HG03342 (cell line): Measurements from ENCODE around the gene BCR.

ENCODE experiments used
- ATAC-seq: cut with Tn5 transposase; IDR thresholded peaks from one replicate; pipeline ENCODE4 v1.9.1; 2021; ENCODE audit warnings: mild to moderate bottlenecking, moderate library complexity; ENCODE audit not compliant: unreplicated experiment

BCR gene

DNA sequence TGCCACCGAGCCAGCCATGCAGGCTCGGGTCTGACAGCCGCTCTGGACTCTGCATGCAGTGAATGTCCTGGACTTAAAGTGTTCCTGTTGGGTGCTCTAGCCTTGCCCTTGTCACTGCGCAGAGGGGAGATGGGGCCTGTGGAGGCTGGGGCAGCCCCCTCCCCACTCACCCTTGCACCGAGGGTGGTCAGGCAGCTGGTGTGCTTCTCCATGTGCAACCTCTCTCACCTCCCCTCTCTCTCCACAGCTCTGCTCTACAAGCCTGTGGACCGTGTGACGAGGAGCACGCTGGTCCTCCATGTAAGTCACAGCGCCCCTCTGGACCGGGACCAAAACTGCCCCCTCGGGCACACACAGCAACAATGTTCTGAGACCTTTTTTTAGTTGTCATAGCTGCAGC, 92.5 kb downstream of the BCR start:
- ATAC-seq: no peak

DNA sequence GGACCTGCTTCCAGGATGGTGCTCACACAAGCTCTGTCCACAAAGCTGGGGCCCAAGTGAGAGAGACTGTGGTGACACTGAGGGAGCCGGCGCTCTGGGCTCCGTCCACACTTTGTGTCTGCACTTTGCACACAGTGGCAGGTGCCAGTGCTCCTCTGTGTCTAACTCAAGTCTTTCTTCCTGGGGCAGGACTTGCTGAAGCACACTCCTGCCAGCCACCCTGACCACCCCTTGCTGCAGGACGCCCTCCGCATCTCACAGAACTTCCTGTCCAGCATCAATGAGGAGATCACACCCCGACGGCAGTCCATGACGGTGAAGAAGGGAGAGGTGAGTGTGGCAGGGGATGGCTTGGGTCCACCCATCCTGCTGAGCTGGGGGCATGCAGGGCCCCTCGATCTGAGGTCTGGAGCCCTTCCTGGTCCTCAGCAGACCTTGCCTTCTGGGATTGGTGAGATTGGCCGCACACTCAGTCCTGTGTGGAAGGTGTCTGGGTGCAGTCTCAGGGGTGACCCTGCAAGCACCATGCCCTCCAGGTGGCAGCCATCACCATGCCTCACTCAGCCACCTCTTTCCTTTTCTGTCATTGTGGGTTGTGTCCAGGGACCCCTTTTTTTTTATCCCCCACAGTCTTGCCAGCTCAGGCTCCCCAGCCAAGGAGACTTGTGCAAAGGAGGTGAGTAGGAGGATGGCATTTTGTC, 93.3 kb downstream of the BCR start:
- no peak for ATAC-seq

- no peak for ATAC-seq
These were observed 93.8 kb downstream of the BCR start for GRCh38 chr22:23274146-23274526.

- ATAC-seq: no peak
These were observed 94.8 kb downstream of the BCR start for GRCh38 chr22:23274891-23275694.

- ATAC-seq: no peak
These were observed 95.4 kb downstream of the BCR start for GRCh38 chr22:23275751-23276150.

DNA sequence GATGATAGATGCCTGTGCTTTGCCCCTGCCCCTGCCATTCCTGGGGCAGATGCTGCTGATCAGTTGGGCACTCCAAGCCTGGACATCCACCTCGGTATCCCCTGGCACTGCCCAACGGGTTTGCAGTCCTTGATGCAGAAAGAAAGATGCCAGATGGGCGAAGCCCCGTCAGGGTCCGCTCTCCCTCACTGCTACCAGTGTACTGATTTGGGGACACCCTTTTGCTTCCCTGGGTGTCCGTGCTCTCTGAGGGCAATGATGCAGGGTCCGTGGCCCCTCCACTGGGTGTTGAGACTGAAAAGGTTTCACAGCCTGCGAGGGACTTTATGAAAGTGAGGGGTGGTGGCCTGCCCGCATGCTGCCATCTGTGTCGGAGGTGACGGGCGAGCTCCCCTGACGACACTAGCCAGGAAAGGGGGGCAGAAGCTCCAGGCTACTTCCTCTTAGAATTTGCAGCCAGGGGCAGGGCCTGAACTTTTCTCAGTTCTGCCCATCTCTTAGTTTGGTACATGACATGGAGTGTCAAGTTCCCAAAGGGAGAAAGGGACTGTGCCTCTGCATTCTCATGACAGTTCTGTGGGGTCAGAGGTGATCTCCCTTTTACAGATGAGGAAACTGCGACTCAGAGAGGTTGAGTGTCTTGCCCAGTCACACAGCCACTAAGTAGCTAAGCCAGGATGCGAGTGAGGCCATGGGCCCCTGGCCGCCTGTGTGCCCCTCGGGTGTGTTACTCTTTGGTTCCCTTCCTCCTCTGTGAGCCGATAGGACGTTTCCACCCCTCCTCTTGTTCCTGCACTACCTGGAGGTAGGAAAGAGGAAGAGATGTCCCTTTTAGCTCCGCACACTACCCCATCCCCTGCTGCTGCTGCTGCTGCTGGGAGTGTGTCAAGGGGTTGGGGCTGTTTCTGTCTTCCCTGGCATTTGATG, 96.6 kb downstream of the BCR start:
- ATAC-seq: no peak

DNA sequence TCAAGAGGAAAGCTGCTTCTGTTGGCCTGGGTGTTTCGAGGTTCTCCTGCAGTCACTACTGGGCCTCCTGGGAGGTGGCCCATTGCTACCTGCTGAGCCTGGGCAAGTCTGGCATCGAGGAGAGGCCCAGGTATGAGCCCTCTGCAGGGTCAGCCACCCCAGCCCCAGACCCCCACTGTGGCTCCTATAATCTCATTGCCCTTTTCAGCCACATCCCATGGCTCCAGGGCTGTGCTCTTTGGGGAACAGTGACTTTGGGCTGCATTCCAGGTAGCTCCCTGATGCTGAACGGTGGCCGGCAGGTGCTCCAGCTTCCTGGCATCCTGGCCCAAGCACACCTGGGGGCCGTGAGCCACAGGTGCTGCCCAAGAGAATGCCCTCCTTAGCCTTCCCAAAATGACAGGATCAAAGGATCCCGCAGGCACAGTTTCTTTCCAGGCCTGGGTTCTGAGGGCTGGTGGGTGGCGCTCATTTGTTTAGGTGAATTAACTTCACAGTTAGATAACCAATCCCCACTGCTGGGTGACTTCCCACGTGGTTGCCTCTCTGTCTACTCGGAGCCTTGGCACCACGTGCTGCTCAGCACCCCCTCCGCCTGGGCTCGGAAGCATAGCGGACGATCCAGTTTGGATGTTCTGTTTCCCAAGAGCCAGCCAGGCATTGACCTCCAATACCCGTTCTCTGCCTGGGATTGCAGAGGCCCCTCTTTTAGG, 97.4 kb downstream of the BCR start:
- no peak for ATAC-seq

DNA sequence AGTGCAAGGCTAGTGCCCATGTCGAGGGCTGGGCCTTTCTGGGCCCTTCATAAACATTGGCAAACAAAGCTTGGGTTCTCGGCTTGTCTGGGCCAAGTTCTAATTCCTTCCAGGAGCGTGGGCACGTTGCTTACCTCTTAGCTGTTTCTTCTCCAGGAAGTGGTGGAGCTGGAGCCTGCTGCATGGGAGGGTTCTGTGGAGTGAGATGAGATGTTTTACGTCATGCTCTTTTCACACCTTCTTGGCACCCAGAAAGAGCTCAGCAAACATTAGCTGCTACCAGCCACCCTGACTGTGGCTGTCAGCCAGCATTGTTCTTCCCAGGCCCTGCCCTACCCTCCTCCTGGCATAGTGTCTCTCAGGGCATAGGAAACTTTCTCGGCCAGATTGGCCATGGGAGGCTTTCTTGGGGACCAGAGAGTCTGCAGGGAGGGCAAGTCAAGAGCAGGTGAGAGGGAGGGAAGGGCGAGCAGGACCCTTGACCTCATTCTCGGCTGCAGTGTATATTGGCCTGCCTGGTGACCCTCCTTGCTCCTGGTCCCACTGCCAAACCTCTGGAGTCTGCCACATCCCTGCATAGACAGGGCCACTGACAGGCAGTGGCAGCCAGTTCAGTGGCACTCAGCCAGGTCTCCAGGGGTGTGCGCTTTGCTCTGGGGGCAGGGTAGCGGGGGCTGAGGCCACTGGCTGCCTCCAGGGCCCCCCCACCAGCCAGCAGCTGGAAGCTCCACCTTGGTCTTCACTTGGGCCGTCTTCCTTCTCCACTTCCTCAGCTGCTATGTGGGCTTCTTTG, 98.8 kb downstream of the BCR start:
- ATAC-seq: no peak

- no peak for ATAC-seq
These were observed 99.5 kb downstream of the BCR start for GRCh38 chr22:23279781-23280180.

DNA sequence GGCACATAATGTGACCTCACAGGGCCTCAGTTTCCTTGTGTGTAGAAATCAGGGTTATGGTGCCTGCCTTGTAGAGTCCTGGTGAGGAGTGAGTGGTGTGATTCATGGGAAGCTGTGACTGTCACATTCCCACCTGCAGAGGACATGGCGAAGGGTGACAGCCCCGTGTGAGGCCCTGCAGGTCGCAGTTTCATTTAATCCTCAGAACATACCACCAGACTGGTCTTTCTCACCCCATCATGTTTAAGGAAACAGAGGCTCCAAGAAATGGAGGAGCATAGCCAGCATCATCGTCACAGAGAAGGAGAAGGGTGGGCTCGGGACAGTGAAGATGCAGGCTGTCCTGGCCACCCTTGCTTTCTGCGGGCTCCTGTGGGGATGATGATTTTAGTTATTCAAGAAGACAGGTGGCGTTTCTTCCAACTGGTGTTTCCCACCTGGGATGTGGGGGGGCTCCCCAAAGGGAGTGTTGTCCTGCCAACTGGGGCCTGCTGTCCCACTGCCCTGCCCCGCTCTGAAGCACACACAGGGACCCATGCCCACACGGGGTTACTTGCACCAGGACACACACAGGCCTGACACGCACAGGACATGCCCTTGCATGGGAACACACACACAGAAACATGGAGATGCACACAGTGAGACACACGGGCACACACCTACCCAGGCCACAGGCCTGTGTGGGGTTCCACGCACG, 100.2 kb downstream of the BCR start:
- ATAC-seq: no peak

GRCh38 chr22:23281053-23281405, 100.7 kb downstream of the BCR start:
- ATAC-seq: no peak

DNA sequence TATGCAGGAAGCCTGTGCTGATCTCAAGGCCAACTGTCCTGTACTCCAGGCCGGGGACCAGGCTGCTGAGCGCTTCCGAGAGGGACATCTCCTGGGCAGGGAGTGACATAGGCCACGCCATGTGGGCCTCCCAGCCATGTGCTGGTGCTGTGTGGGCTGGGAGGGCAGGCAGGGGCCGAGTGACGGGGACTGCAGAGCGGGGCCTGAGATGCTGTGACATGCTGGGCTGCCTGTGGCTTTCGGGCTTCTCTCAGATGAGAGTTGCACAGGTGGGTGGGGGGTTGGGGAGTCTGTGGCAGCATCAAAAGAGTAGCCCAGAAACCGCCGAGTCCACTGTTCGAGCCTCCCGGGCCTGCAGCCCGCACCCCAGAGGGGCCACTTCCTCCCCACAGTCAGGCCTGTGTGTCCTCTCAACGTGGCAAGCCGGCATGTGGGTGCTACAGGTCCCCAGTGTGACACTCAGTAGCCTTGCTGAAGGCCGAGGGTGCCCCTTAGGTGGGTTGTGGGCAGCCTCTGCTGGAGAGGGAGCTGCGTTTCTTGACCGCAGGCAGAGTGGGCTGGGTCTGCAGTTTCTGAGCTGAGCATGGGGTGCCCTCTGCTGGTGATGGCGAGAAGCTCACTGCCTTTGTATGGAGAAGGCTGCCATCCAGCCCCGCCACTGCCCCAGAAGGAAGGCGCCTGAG, 101.2 kb downstream of the BCR start:
- ATAC-seq: no peak

- no peak for ATAC-seq
These were observed 101.8 kb downstream of the BCR start for GRCh38 chr22:23282089-23282501.

DNA sequence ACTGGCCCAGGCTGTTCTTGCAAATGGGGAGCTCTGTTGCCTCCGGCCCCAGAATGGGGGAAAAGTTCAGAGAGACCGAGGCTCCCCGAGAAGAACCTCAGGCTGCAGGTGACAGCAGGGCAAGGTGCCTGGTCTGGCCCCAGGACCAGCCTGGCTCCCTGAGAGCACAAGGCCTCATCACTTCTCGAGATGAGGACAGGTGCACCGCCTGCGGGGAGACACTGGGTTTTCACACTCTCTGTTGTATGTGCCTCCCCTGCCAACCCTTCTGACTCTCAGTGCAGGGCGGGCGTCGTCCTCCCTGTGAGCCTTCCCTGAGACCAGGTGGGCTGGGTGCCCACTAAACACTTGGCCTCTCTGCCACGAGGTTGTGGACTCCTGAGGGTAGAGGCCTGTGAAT, 102.2 kb downstream of the BCR start:
- no peak for ATAC-seq

DNA sequence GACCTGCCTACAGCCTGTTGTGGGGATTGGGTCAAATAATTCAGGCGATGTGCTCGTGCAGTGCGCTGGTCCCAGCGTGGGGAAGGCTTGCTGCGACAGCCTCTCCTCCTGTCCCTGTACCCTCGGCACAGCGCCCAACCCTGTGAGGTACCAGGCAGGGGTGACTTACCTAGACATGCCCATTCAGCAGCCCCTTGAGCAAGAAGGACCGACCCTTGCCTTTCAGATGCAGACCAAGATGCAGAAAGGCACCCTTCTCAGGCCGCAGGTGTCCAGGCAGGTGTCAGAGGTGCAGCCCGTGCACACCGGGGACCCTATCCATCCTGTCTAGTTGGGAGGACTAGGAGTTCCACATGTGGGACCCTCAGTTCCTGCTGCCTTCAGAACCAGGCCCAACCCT, 102.7 kb downstream of the BCR start:
- ATAC-seq: no peak

- no peak for ATAC-seq
These were observed 103.5 kb downstream of the BCR start for GRCh38 chr22:23283591-23284503.

- ATAC-seq: no peak
These were observed 104.3 kb downstream of the BCR start for GRCh38 chr22:23284504-23285033.

GRCh38 chr22:23285236-23285635, 104.9 kb downstream of the BCR start:
- no peak for ATAC-seq
